ENCODE measurements around the gene OPRL1.
"Not testable (repeated sequence)": the region's sequence is repeated elsewhere in the genome, so short reads cannot be mapped to it uniquely, and the experiment has no call there.

Gene OPRL1

DNA sequence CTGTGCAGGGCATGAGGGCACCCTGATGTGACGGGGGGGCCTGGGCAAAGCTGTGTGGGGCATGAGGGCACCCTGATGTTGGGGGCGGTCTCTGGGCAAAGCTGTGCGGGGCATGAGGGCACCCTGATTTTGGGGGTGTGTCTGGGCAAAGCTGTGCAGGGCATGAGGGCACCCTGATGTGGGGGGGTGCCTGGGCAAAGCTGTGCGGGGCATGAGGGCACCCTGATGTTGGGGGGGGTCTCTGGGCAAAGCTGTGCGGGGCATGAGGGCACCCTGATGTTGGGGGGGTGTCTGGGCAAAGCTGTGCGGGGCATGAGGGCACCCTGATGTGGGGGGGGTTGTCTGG, 37.5 kb downstream of the OPRL1 start:
- DNase-seq (ENCODE audit: low spot score), result not testable (repeated sequence)

- no peak for DNase-seq (ENCODE audit: low spot score)
Measured at GRCh38 chr20:64119301-64119680, 39.4 kb downstream of the OPRL1 start.

DNA sequence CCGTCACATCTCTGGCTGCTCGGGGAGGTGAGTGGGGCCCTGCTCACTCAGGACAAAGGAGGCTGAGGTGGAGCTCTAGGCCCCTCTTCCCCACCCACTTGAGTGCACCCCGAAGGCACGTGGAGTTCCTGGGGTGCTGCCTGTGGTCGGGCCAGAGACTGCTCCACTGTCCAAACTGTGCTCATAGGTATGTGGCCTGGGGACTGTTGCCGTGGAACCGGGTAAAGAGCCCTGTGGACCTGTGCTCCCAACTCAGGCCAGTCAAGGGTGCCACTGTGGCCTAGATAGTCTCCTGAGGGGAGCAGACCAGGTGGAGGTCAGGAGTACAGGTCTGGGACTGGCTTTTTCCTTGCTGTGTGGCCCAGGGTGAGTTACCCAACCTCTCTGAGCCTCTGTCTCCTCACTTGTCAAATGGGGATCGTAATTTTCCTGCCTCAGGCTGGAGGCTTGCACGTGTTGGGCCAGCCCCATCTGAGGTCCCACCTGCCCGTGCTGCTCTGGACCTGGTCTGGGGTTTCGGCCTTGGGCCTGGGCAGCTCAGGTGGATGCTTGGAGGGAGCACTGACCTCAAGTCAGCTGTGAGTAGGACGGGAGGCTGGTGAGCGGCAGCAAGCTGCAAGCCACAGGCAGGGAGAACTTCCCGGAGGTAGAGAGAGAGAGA, 39.9 kb downstream of the OPRL1 start:
- DNase-seq (ENCODE audit: low spot score), result no peak

- no peak for DNase-seq (ENCODE audit: low spot score)
Measured at GRCh38 chr20:64121586-64121985, 41.7 kb downstream of the OPRL1 start.

- DNase-seq (ENCODE audit: low spot score), result not testable (repeated sequence)
Measured at GRCh38 chr20:64122927-64123326, 43.0 kb downstream of the OPRL1 start.

GRCh38 chr20:64123517-64123916, 43.6 kb downstream of the OPRL1 start:
- DNase-seq (ENCODE audit: low spot score), result not testable (repeated sequence)

DNA sequence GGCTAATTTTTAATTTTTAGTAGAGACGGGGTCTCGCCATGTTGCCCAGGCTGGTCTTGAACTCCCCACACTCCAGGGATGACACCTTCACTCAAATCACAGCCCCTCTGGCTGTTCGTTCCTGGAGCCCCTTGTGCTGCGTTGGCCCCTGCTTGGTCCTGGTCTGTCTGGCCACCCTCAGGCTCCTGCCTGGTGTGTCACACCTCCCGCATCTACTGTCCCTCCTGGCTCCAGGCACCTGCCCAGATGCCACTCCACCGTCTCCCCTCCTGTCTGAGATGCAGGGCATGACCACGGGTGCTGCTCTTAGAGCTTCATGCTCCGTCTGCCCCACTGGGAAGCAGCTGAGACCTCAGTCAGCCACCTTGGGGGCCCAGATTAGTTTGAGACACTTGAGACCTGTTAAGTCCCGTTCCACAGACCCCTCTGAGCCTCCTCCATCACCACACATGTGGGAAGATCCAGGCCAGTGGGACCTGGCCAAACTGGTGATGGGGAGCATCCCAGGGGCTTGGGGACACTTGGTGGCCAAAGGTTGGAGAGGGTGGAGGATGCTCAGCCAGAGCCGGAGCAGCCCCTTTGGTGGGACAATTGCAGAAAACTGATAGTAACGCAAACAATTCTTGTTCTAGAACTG, 49.4 kb downstream of the OPRL1 start:
- DNase-seq (ENCODE audit: low spot score), result no peak

DNA sequence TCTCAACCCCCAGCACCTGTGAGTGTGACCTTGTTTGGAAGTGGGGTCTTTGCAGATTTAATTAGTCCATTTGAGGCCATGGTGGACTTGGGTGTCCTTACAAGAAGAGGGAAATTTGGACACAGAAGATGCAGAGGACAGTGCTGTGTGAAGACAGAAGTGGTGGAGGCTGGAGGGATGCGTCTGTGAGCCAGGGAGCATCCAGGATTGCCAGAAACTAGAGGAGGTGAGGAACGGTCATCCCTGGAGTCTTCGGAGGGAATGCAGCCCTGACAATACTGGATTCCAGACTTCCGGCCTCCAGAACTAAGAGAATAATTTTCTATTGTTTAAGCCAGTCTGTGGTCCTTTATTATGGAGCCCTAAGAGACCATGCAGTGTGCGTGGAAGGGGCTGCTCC, 50.4 kb downstream of the OPRL1 start:
- DNase-seq (ENCODE audit: low spot score), result no peak

DNA sequence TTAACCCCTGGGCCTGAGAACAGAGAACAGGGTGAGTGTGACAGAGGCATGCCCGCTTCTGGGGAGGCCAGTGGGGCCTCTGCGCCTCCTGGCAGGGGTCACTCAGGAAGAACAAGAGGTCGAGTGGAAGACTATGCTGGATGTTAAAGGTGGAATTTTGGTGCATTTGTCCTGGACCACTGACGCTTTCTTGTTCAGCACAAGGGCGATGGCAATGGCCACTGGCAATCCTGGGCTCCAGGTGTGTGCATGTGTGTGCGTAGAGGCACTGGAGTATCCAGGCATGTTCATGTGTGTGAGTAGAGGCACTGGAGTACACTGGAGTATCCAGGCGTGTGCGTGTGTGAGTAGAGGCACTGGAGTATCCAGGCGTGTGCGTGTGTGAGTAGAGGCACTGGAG, 51.0 kb downstream of the OPRL1 start:
- DNase-seq (ENCODE audit: low spot score), result no peak

GRCh38 chr20:64131406-64131805, 51.5 kb downstream of the OPRL1 start:
- peak; percentile 54 for DNase-seq (ENCODE audit: low spot score)

DNA sequence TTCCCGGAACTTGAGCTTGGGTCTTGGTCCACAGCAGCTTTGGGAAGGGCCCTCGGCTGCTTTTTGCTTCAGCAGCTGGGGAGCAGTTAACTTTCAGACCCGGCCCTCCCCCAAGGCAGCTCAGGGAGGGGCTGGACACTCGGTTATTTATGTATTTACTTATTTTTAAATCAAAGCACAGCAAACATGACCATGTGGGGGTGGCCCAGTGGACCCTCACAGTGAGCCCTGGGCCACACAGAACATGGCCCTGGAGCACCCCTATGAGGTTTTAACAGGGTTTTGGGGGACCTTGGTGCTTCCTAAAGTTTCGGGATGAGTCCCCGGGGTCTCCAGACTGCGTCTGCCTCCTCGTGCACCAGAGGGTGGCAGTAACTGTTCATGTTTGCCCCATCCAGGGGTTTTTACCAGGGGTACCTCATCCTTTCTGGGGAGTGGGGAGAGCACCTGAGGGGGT, 54.1 kb downstream of the OPRL1 start:
- no peak for DNase-seq (ENCODE audit: low spot score)

DNA sequence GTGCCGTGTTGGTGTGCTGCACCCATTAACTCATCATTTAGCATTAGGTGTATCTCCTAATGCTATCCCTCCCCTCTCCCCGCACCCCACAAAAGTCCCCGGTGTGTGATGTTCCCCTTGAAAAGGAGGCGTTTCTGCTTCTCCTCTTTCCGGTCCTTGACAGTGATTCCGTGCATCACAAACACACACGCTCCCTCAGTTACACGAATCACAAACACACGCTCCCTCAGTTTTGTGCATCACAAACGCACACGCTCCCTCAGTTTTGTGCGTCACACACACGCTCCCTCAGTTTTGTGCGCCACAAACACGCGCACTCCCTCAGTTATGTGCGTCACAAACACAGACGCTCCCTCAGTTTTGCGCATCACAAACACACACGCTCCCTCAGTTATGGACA, 54.9 kb downstream of the OPRL1 start:
- not testable (repeated sequence) for DNase-seq (ENCODE audit: low spot score)

DNA sequence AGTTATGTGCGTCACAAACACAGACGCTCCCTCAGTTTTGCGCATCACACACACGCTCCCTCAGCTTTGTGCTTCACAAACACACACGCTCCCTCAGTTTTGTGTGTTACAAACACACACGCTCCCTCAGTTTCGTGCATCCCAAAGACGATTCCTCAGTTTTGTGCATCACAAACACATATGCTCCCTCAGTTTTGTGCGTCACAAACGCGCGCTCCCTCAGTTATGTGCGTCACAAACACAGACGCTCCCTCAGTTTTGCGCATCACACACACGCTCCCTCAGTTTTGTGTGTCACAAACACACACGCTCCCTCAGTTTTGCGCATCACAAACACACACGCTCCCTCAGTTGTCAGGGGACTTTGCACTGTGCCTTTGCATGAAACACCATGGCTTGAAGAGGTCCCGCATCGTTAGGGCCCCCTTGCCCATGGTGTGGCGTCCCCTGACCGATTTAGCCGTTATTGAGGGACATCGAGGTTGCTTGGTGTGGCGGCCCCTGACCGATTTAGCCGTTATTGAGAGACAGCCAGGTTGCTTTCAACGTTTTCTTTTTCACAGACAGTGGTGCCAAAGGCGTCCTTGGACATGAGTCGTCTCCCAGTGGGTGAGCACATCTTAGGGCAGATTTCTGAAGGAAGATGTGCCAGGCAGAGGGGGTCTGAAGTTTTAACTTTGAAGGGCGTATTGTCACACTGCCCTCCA, 56.3 kb downstream of the OPRL1 start:
- no peak for DNase-seq (ENCODE audit: low spot score)

DNA sequence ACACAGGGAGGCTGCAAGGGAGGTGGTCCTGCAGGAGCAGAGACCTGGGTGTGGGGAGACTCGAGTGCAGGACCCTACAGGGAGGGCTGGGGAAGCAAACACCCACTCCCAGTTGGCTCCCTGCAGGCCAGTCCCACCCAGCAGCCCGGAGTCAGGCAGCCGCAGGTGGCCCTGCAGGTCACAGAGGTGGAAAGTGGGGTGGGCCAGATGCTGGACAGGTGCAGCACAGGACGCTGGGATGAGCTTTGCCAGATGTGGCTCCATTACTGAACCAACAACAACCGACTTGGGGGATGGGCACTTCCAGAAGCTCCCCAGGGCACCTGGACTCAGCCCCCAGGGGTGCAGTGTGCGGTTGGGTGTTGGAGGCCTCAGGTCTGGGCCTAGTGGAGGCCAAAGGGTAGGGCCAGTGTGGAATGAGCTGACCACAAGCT, 57.7 kb downstream of the OPRL1 start:
- no peak for DNase-seq (ENCODE audit: low spot score)

- DNase-seq (ENCODE audit: low spot score), result no peak
Measured at GRCh38 chr20:64138276-64138815, 58.5 kb downstream of the OPRL1 start.

DNA sequence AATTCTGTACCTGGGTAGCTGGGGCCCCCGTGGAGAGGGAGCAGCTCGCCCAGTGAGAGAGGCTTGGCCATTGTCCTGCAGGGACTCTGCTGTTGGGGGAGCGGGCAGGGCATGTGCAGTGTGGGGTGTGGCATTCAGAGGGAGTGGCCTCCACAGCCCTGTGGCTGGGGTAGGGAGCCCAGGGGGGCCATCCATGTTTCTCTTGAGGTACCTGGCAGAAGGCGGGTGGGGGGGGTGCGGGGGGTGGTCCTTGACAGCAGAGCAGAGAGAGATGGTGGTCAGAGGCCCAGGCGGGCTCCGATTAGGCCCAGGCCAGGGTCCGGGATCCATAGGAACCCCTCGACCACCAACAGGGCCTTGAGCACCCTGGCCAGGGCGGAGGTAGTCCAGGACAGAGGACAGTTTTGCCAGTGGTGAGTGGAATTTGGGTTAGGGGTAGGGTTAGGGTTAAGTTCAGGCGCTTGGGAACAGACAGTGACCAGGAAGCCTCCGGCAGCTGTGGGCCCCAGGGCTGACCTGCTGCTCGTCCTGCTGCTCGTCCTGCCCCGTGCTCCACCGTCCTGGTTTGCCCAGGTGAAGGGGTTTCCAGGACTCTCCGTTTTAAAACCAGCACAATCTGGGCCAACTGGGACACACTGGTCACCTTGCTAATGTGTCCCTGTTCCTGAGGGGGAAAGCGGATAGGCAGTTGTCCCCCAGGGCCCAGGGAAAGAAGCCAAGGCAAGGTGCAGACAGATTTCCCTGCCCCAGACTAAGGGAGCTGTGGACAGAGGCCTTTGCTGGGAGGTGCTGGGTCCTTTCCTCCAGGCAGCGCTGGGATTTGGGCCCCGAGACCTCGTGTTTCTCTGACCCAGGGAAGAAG, 59.5 kb downstream of the OPRL1 start:
- no peak for DNase-seq (ENCODE audit: low spot score)

DNA sequence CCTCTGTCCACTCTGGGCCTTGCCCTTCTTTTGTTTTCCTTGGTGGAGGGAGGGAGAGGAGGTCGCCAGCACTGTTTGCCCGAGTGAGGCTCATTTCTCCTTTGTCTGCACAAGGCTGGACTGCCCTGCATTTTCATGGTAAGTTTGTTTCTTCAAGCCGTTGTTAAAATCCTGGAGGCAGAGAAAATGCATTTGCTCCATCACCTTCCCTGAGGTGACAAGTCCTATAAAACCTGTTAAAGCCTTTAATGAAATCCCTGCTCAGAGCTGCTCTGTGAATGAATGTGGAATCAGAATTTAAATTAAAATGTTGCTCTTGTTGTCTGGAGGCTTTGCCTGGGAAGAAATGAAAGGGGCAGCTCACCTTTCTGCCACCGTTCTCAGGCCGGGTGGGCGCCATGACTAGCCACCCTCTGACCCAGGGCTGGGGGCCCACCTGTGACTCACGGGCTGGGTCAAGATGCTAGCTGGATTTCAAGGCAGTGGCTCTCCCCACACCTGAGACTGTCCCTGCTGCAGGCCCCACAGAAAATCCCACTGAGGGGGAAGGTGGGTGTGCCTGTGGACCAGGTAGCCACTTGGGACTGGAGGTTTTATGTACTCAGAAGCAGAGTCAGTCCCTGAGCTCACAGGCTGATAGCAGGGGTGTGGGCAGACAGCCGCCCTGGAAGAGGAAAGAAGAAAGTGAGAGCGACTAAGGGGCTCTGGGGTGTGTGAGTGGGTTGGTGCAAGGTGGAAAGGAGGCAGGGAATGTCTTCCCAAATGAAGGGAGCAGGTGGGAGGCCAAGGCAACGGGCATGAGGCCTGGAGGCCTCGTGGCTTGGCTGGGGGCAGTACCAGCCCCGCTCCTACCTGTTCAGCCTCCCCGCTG, 60.4 kb downstream of the OPRL1 start:
- no peak for DNase-seq (ENCODE audit: low spot score)

DNA sequence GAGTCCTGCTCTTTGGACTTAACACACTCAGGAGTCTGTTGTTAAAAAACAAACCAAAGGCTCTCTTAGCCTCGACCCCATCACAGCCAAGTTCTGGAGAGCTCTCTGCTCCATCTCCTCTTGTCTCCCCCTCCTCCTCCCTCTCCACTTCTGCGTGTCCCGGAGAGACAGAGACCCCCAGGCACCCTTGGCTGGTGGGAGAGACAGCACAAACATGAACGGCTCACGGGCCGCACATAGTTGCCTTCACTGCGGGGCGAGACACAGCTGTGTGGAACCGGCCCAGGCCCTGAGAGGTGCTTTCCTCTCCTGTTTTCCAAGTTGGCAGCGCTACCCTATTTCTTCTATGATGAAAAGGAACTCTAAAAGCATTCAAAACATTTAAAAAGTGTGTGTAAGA, 61.1 kb downstream of the OPRL1 start:
- DNase-seq (ENCODE audit: low spot score), result no peak

- DNase-seq (ENCODE audit: low spot score), result no peak
Measured at GRCh38 chr20:64142590-64142989, 62.7 kb downstream of the OPRL1 start.

DNA sequence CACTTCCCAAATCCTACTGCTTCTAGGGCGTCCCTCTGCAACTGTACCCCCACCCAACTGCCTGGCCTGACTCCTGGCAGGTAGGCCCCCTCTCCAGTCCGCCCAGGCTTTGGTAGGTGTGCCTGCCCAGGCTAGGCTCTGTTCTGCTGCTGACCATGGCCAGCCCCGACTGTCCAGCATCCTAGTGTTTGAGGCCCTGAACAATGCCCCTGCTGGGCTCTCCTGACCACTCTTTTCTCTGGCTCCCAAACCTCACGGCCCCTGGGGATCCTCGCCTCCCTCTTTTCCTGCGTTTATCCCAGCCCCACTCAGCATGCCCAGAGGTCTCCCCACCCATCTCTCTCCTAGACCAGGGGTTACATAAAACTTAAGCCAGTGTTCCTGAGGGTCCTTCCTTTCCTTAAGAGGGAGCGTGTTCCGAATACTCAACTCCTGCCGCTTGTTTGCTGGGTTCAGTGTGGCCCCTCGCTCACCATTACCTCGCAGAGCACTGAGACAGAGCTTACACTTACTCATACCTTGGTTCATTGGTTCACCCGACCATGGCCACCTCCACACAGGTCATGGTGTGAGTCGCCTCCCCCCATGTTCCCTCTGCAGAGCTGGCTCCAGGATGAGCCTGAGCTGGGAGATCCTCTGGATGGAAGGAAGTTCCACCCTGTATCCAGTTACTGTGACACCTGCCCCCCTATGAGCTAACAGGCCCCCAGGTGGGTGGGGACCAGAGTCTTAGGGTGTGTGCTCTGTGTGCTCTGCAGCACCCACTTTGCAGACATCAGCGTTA, 63.3 kb downstream of the OPRL1 start:
- no peak for DNase-seq (ENCODE audit: low spot score)
